SK-N-SH treated with all-trans-retinoic acid at 6 μM for 48 hours (cell line): Measurements from ENCODE around the gene NOL3.

Source experiments
- ATAC-seq: fragments of 200-7000 bp; cut with Tn5 transposase; 3 replicates; pipeline ENCODE4 v1.9.1; 2020; ENCODE audit warnings: mild to moderate bottlenecking, moderate library complexity
- ARNTL ChIP-seq: fragments of 450-650 bp; formaldehyde crosslinking; IDR thresholded peaks from 2 replicates; pipeline ENCODE4 v1.5.0; 2020; ENCODE audit warnings: low read depth, mild to moderate bottlenecking, moderate library complexity, borderline replicate concordance
- BACH2 ChIP-seq: fragments of 250-450 bp; sonication (Bioruptor Pico); IDR thresholded peaks from 2 replicates; pipeline ENCODE4 v1.9.0; 2021; ENCODE audit warnings: mild to moderate bottlenecking, borderline replicate concordance
- CREB5 ChIP-seq: fragments of 250-450 bp; sonication (Bioruptor Pico); IDR thresholded peaks from 2 replicates; pipeline ENCODE4 v1.5.1; 2020; ENCODE audit warnings: low read depth, mild to moderate bottlenecking, moderate library complexity
- CSDC2 ChIP-seq: fragments of 250-450 bp; sonication (Bioruptor Pico); IDR thresholded peaks from 2 replicates; pipeline ENCODE4 v1.5.0; 2020; ENCODE audit warnings: mild to moderate bottlenecking, moderate library complexity
- CSRNP3 ChIP-seq: fragments of 250-450 bp; sonication (Bioruptor Pico); IDR thresholded peaks from 2 replicates; pipeline ENCODE4 v1.5.1; 2021; ENCODE audit warnings: mild to moderate bottlenecking, moderate library complexity
- ESRRG ChIP-seq: fragments of 250-450 bp; sonication (Bioruptor Pico); IDR thresholded peaks from 2 replicates; pipeline ENCODE4 v1.6.1; 2021; ENCODE audit warnings: mild to moderate bottlenecking
- GLIS3 ChIP-seq: fragments of 250-450 bp; sonication (Bioruptor Pico); IDR thresholded peaks from 2 replicates; pipeline ENCODE4 v1.5.0; 2020; ENCODE audit warnings: mild to moderate bottlenecking, moderate library complexity
- ISL1 ChIP-seq: fragments of 250-450 bp; sonication (Bioruptor Pico); IDR thresholded peaks from 2 replicates; pipeline ENCODE4 v2.1.2; 2022; ENCODE audit warnings: mild to moderate bottlenecking, moderate library complexity
- PATZ1 ChIP-seq: fragments of 250-450 bp; sonication (Bioruptor Pico); IDR thresholded peaks from 2 replicates; pipeline ENCODE4 v1.8.0; 2020; ENCODE audit warnings: mild to moderate bottlenecking, moderate library complexity, borderline replicate concordance
- POU6F1 ChIP-seq: fragments of 250-450 bp; sonication (Bioruptor Pico); IDR thresholded peaks from 2 replicates; pipeline ENCODE4 v1.8.0; 2021; ENCODE audit warnings: low read depth, mild to moderate bottlenecking, moderate library complexity, borderline replicate concordance
- PPARA ChIP-seq: fragments of 250-450 bp; sonication (Bioruptor Pico); IDR thresholded peaks from 2 replicates; pipeline ENCODE4 v1.5.0; 2020; ENCODE audit warnings: mild to moderate bottlenecking, borderline replicate concordance
- RARB ChIP-seq: fragments of 250-450 bp; sonication (Bioruptor Pico); IDR thresholded peaks from 2 replicates; pipeline ENCODE4 v1.8.0; 2021; ENCODE audit warnings: mild to moderate bottlenecking, moderate library complexity
- SNAI2 ChIP-seq: fragments of 250-450 bp; sonication (Bioruptor Pico); IDR thresholded peaks from 2 replicates; pipeline ENCODE4 v1.5.0; 2020; ENCODE audit warnings: mild to moderate bottlenecking, moderate library complexity
- TCF4 ChIP-seq: fragments of 250-450 bp; sonication (Bioruptor Pico); IDR thresholded peaks from 2 replicates; pipeline ENCODE4 v1.8.0; 2021; ENCODE audit warnings: mild to moderate bottlenecking, moderate library complexity, borderline replicate concordance
- TOX ChIP-seq: fragments of 250-450 bp; sonication (Bioruptor Pico); IDR thresholded peaks from 2 replicates; pipeline ENCODE4 v1.8.0; 2021; ENCODE audit warnings: mild to moderate bottlenecking, moderate library complexity, borderline replicate concordance
- ZC3H10 ChIP-seq: fragments of 250-450 bp; sonication (Bioruptor Pico); IDR thresholded peaks from 2 replicates; pipeline ENCODE4 v1.5.1; 2021; ENCODE audit warnings: mild to moderate bottlenecking, moderate library complexity
- ZFP3 ChIP-seq: fragments of 250-450 bp; sonication (Bioruptor Pico); IDR thresholded peaks from 2 replicates; pipeline ENCODE4 v1.5.0; 2020; ENCODE audit warnings: mild to moderate bottlenecking, moderate library complexity
- ZFP30 ChIP-seq: fragments of 450-650 bp; formaldehyde crosslinking; IDR thresholded peaks from 2 replicates; pipeline ENCODE4 v1.5.0; 2022; ENCODE audit warnings: mild to moderate bottlenecking, moderate library complexity
- ZNF565 ChIP-seq: fragments of 450-650 bp; formaldehyde crosslinking; conservative IDR thresholded peaks from 2 replicates; pipeline ENCODE4 v1.5.0; 2020; ENCODE audit warnings: low read depth, mild to moderate bottlenecking, moderate library complexity
- ZNF70 ChIP-seq: fragments of 450-650 bp; formaldehyde crosslinking; IDR thresholded peaks from 2 replicates; pipeline ENCODE4 v1.5.0; 2020; ENCODE audit warnings: mild to moderate bottlenecking, moderate library complexity
- ZNF8 ChIP-seq: fragments of 450-650 bp; formaldehyde crosslinking; IDR thresholded peaks from 2 replicates; pipeline ENCODE4 v1.5.0; 2020; ENCODE audit warnings: mild to moderate bottlenecking, moderate library complexity

Gene NOL3

GRCh38 chr16:67128887-67129286 lies 41.5 kb upstream of the NOL3 start:
- TF ChIP-seq PATZ1 (CRISPR knock-in tag): no peak
- no peak for TF ChIP-seq PPARA
- no peak for TF ChIP-seq ZNF565 (CRISPR knock-in tag)
- TF ChIP-seq CREB5 (CRISPR knock-in tag): no peak
- no peak for TF ChIP-seq ZNF8 (CRISPR knock-in tag)
- TF ChIP-seq SNAI2: no peak
- no peak for TF ChIP-seq POU6F1 (CRISPR knock-in tag)
- no peak for TF ChIP-seq TOX
- TF ChIP-seq ZFP30 (CRISPR knock-in tag): no peak
- TF ChIP-seq GLIS3 (CRISPR knock-in tag): no peak

GRCh38 chr16:67129422-67129821 lies 40.9 kb upstream of the NOL3 start:
- TF ChIP-seq GLIS3 (CRISPR knock-in tag) (no peak), ARNTL (no peak), ISL1 (CRISPR knock-in tag) (no peak), ZFP30 (CRISPR knock-in tag) (no peak), RARB (CRISPR knock-in tag) (no peak), ESRRG (CRISPR knock-in tag) (no peak), POU6F1 (CRISPR knock-in tag) (no peak), ZNF565 (CRISPR knock-in tag) (no peak), SNAI2 (no peak), PATZ1 (CRISPR knock-in tag) (no peak), TOX (no peak), ZNF8 (CRISPR knock-in tag) (no peak), BACH2 (CRISPR knock-in tag) (no peak), CSRNP3 (CRISPR knock-in tag) (no peak), CSDC2 (CRISPR knock-in tag) (no peak)
- no peak for ATAC-seq

More at GRCh38 chr16:67128887-67129286, 41.5 kb upstream of the NOL3 start:
- no peak for ATAC-seq

- no peak for ATAC-seq
- TF ChIP-seq ZNF70 (CRISPR knock-in tag) (no peak), ISL1 (CRISPR knock-in tag) (no peak), CREB5 (CRISPR knock-in tag) (no peak), PPARA (no peak), ESRRG (CRISPR knock-in tag) (no peak), ZFP30 (CRISPR knock-in tag) (no peak), ZC3H10 (CRISPR knock-in tag) (no peak), ZFP3 (no peak), ZNF8 (CRISPR knock-in tag) (no peak), CSDC2 (CRISPR knock-in tag) (no peak), POU6F1 (CRISPR knock-in tag) (no peak), PATZ1 (CRISPR knock-in tag) (no peak), TOX (no peak), BACH2 (CRISPR knock-in tag) (no peak), SNAI2 (no peak), TCF4 (CRISPR knock-in tag) (no peak), GLIS3 (CRISPR knock-in tag) (no peak)
Observed at GRCh38 chr16:67137605-67138004, 32.7 kb upstream of the NOL3 start.
